Measurements from ENCODE around the gene AMDHD2. TPM values are rescaled to one million over a fixed set of nuclear protein-coding genes. Genes with fewer than 3 reads are reported as not detected.

The AMDHD2 gene
- total and polyA plus RNA-seq, 2 experiments from 2014 or later, result 30.2 to 39.2 TPM

GRCh38 chr16:2490190-2491105 is 29.7 kb upstream of the AMDHD2 start:
- H3K4me3 ChIP-seq, result no peak overlapping the region
- H3K27me3 ChIP-seq, result no peaks in the 10 kb centered on the region
- peaks cover 4% of the 10 kb centered on the region for H3K4me1 ChIP-seq (ENCODE audit: low read depth)
- H3K27ac ChIP-seq, result no peak overlapping the region
- no peaks in the 10 kb centered on the region for H3K36me3 ChIP-seq
- DNase-seq (ENCODE audit: low read depth in 1 of 2, low spot score in 1 of 2), result no peak
- no peak for TF ChIP-seq CTCF (IDR thresholded peaks at IDR 0.05; ENCODE audit: low read depth, low read length)
- H3K9me3 ChIP-seq (ENCODE audit: low read depth), result no peaks in the 10 kb centered on the region

- TF ChIP-seq CTCF (IDR thresholded peaks at IDR 0.05; ENCODE audit: low read depth, low read length), result no peak
- peaks cover 6% of the 10 kb centered on the region for H3K36me3 ChIP-seq
- no peak overlapping the region for H3K27ac ChIP-seq
- DNase-seq (ENCODE audit: low read depth in 1 of 2, low spot score in 1 of 2), result no peak
- H3K9me3 ChIP-seq (ENCODE audit: low read depth), result no peaks in the 10 kb centered on the region
- H3K4me3 ChIP-seq, result no peak overlapping the region
- H3K4me1 ChIP-seq (ENCODE audit: low read depth), result peaks cover 4% of the 10 kb centered on the region
- H3K27me3 ChIP-seq, result no peaks in the 10 kb centered on the region
These were observed 27.9 kb upstream of the AMDHD2 start for GRCh38 chr16:2492292-2492691.

GRCh38 chr16:2493605-2494004 is 26.6 kb upstream of the AMDHD2 start:
- Histone ChIP-seq H3K4me3 (no peak overlapping the region), H3K9me3 (ENCODE audit: low read depth) (no peaks in the 10 kb centered on the region), H3K27me3 (no peaks in the 10 kb centered on the region), H3K27ac (no peak overlapping the region), H3K36me3 (peaks cover 6% of the 10 kb centered on the region), H3K4me1 (ENCODE audit: low read depth) (no peaks in the 10 kb centered on the region)
- no peak for TF ChIP-seq CTCF (IDR thresholded peaks at IDR 0.05; ENCODE audit: low read depth, low read length)
- no peak for DNase-seq (ENCODE audit: low read depth in 1 of 2, low spot score in 1 of 2)

GRCh38 chr16:2494616-2495015 is 25.6 kb upstream of the AMDHD2 start:
- TF ChIP-seq CTCF (IDR thresholded peaks at IDR 0.05; ENCODE audit: low read depth, low read length), result no peak
- no peaks in the 10 kb centered on the region for H3K4me1 ChIP-seq (ENCODE audit: low read depth)
- H3K27me3 ChIP-seq, result no peaks in the 10 kb centered on the region
- DNase-seq (ENCODE audit: low read depth in 1 of 2, low spot score in 1 of 2), result no peak
- H3K4me3 ChIP-seq, result no peak overlapping the region
- H3K36me3 ChIP-seq, result peaks cover 6% of the 10 kb centered on the region
- no peaks in the 10 kb centered on the region for H3K9me3 ChIP-seq (ENCODE audit: low read depth)
- no peak overlapping the region for H3K27ac ChIP-seq

- H3K27ac ChIP-seq, result no peak overlapping the region
- no peaks in the 10 kb centered on the region for H3K9me3 ChIP-seq (ENCODE audit: low read depth)
- H3K27me3 ChIP-seq, result no peaks in the 10 kb centered on the region
- no peaks in the 10 kb centered on the region for H3K4me1 ChIP-seq (ENCODE audit: low read depth)
- DNase-seq (ENCODE audit: low read depth in 1 of 2, low spot score in 1 of 2), result no peak
- peaks cover 6% of the 10 kb centered on the region for H3K36me3 ChIP-seq
- no peak for TF ChIP-seq CTCF (IDR thresholded peaks at IDR 0.05; ENCODE audit: low read depth, low read length)
- no peak overlapping the region for H3K4me3 ChIP-seq
These were observed 25.1 kb upstream of the AMDHD2 start for GRCh38 chr16:2495041-2495440.
